T follicular helper cell (primary cell): ENCODE data around the gene C11orf21.

Source experiments
- DNase-seq: peaks from one replicate; pipeline ENCODE4 v3.0.0-alpha.2; 2020; ENCODE audit warnings: low read depth

The C11orf21 gene

GRCh38 chr11:2320568-2321310 is 19.0 kb upstream of the C11orf21 start:
- DNase-seq: no peak

- DNase-seq: no peak
These were observed 18.2 kb upstream of the C11orf21 start for GRCh38 chr11:2319791-2320472.

- DNase-seq: no peak
These were observed 17.0 kb upstream of the C11orf21 start for GRCh38 chr11:2318707-2319106.

GRCh38 chr11:2318123-2318522 is 16.4 kb upstream of the C11orf21 start:
- no peak for DNase-seq

- no peak for DNase-seq
These were observed 15.8 kb upstream of the C11orf21 start for GRCh38 chr11:2317354-2318050.

- DNase-seq: no peak
These were observed 15.2 kb upstream of the C11orf21 start for GRCh38 chr11:2316963-2317244.

- no peak for DNase-seq
These were observed 14.6 kb upstream of the C11orf21 start for GRCh38 chr11:2316169-2316962.

GRCh38 chr11:2315395-2316168 is 13.9 kb upstream of the C11orf21 start:
- DNase-seq: no peak

- DNase-seq: no peak
These were observed 13.0 kb upstream of the C11orf21 start for GRCh38 chr11:2314525-2315394.

GRCh38 chr11:2314136-2314524 is 12.4 kb upstream of the C11orf21 start:
- no peak for DNase-seq

GRCh38 chr11:2313051-2313951 is 11.6 kb upstream of the C11orf21 start:
- DNase-seq: no peak

GRCh38 chr11:2312232-2313042 is 10.7 kb upstream of the C11orf21 start:
- DNase-seq: no peak

- DNase-seq: no peak
These were observed 9.8 kb upstream of the C11orf21 start for GRCh38 chr11:2311353-2312133.

- no peak for DNase-seq
These were observed 9.2 kb upstream of the C11orf21 start for GRCh38 chr11:2310786-2311352.

GRCh38 chr11:2310073-2310785 is 8.5 kb upstream of the C11orf21 start:
- no peak for DNase-seq

GRCh38 chr11:2309251-2310072 is 7.7 kb upstream of the C11orf21 start:
- no peak for DNase-seq
